HG02870 (cell line): ENCODE data around the gene ATP11B.
"Not testable (repeated sequence)": the region's sequence is repeated elsewhere in the genome, so short reads cannot be mapped to it uniquely, and the experiment has no call there.

Source experiments
- ATAC-seq: cut with Tn5 transposase; IDR thresholded peaks from one replicate; pipeline ENCODE4 v1.9.1; 2021; ENCODE audit warnings: mild to moderate bottlenecking, moderate library complexity; ENCODE audit not compliant: unreplicated experiment

ATP11B gene

DNA sequence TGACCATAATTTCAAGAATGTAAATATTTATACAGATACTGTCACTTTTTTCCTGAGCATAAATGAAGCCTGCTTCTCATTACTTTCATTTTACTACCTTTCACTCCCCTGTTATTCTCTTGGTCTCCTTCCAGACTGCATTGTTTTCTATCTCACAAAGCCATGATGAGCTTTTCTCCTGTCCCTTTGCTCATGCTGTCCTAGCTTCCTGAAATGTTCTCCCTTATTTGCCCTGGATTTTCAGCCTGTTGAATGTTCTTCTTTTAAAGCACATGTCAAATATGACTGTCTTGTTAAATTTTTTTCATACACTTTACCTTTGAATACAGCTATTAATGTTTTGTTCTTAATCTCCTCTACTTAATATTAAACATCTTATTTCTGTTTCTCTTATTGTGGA is 31.7 kb downstream of the ATP11B start:
- no peak for ATAC-seq

DNA sequence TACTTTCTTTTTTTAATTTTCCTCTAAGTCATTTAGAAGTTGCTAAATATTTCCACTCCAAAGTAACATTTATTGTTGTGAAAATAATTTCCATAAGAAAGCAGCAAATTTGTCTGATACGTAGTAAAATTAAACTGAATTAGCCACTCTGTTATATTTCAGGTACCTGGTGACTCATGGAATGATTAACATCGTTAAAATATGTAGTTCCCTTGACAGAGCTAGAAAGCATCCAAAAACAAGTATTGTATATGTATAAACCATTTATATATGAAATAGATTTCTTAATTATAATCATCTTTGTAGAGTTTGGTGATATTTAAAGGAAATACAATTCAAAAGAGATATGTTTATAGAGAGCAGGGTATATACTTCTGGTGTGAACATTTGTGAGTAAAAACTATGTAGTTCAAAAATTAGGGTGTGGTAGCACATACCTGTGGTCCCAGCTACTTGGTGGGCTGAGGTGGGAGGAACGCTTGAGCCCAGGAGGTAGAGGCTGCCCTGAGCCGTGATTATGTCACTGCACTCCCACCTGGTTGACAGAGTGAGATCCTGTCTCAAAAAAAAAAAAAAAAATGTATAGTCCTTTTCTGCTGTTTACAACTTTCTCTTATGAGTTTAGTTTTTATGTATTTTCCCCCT is 36.6 kb downstream of the ATP11B start:
- no peak for ATAC-seq

DNA sequence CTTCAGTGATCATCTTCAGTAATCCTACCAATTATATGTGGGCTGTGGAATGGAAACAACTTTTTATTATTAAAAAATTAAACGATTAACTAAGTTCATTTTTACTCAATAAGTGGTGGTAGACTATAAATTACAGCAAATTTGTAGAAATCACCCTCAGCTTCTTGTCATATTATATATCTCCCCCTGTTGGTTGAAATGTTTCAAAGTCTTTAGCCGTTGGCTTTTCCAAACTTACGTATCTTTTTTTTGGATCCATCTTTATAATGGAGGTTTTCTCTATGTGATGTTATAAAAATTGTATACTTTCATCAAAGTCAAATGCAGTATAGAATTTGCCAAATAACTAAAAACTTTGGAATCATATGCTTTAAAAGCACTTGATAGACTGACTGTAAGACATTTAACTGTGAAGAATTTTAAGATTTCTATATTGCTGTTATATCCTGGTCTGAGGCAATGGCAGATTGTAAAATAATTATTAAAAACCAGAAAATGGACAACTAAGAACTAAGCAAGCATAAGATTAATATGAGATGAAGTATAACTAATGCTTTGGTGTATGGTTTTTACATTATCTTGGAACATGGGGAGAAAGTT is 44.7 kb downstream of the ATP11B start:
- ATAC-seq: no peak

- ATAC-seq: no peak
Observed at GRCh38 chr3:182843478-182843877, 50.2 kb downstream of the ATP11B start.

DNA sequence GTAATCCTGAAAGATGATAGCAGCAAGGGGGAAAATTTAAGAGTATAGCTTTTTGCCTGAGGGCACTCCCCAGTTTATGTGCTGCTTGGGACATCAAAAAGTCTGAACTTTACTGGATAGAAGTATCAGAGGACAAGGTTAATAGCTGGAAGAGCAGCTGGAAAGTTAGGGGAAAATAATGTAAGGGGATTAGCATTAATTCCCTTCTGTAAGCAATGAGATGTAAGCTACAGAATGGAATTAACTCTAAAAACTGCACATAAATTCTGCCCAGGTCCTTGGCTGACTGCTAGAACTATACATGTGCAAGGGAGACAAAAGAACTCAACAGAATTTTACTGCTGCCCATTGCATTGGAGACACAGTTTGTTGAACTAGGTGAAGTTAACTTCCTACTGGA is 55.6 kb downstream of the ATP11B start:
- ATAC-seq: no peak

DNA sequence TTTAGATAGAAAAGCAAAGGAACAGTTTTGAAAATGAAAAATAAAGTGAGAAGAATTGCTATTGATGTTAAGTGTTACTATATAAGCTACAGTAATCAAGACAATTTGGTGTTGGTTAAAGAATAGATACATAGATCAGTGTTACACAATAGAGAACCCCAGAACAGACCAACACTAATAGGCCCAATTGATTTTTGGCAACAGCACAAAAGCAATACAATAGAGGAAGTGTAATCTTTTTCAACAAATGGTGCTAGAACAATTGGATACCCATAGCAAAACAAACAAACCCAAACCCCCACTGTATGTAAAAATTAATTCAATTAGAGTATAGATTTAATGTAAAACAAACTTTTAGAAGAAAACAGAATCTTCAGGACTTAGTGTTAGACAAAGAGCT is 61.8 kb downstream of the ATP11B start:
- no peak for ATAC-seq

DNA sequence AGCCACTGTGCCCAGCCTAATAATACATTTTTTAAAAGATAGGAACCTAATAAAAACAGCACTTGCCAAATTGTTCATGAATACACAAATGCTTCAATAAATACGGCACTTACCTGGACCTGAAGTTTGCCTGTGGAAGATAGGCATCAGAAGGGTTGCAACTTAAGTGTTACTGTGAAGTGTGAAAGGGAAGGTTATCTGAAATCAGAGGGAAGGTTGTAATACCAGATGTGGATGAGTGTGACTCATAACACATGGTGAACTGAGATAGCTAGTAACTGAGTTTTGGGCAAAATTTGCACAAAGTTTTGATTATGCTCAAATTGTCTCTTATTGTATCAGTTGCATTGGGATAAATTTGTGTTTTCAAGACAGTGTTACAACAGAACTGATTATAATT is 68.0 kb downstream of the ATP11B start:
- no peak for ATAC-seq

GRCh38 chr3:182862159-182862860 is 69.0 kb downstream of the ATP11B start:
- no peak for ATAC-seq

- no peak for ATAC-seq
Observed at GRCh38 chr3:182869059-182869458, 75.8 kb downstream of the ATP11B start.

- ATAC-seq: not testable (repeated sequence)
Observed at GRCh38 chr3:182870917-182871316, 77.6 kb downstream of the ATP11B start.

DNA sequence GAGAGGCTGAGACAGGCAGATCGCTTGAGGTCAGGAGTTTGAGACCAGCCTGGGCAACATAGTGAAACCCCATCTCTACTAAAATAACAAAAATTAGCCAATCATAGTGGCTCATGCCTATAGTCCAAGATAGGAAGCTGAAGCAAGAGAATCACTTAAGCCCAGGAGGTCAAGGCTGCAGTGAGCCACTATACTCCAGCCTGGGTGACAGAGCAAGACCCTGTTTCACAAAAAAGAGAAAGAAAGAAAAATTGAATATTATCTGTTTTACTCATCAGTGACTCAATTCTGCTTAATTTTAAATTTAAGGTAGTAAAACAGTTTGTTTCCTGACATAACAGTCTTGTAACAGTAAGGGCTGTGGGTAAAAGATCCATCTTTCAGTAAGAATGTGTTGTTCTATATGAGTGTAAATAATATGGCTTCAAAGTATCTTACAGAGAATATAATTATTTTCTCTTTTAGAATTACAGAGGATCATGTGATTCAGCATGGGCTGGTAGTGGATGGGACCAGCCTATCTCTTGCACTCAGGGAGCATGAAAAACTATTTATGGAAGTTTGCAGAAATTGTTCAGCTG is 85.8 kb downstream of the ATP11B start:
- no peak for ATAC-seq

GRCh38 chr3:182886497-182886896 is 93.2 kb downstream of the ATP11B start:
- ATAC-seq: no peak

- no peak for ATAC-seq
Observed at GRCh38 chr3:182889948-182890629, 96.8 kb downstream of the ATP11B start.

DNA sequence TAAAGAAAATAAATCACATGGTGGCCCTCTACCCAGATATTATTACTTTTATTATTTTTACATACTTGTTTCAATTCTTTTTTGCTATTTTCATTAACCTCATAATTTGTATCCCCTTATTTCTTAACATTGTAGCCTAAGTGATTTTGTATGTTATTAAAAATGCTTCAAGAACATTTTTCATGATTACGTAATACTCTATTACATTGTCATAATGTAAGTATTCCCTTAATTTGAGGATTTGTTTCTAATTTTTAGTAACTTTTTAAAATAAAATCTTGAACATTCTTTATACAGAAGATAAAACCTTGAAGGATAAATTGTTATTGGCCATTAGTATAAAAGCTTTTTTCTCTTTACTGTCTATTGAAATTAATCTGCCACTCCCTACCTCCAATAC is 98.1 kb downstream of the ATP11B start:
- ATAC-seq: no peak

DNA sequence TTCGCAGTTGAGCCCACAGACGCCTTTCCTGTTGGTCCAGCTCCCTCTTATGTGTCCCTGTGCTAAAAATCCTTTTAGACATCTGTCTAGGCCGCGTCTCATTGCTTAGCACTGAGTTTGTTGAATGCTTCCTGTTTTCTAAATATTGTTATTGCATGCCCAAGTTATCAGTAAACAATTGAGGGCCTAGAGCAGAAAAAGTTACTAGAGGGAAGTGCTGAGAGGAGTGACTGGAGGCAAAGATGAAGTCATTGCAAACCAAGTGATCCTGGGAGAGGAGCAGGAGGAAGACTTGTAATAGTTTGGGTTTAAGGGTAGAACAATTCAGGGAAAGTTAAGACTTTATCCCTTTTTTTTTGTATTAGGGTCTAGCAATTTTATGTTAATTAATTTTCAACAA is 98.9 kb downstream of the ATP11B start:
- no peak for ATAC-seq

GRCh38 chr3:182895513-182896112 is 102.3 kb downstream of the ATP11B start:
- ATAC-seq: no peak

DNA sequence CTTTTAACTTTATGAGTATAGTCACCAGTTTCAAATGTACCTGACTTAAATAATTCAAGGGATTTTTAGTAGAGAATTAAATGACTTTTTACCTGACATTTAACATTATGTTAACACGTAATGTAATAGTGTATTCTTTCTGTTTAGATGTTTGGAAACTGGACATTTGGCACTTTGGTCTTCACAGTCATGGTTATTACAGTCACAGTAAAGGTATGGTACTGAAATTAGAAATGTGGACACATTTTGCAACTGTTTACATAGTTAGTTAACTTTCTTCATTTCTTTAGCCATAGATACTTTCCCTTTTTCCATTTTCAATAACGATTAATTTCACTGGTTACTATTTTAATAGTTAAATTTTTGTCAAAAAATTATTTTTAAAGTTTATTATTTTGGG is 103.2 kb downstream of the ATP11B start:
- ATAC-seq: no peak

GRCh38 chr3:182902236-182902635 is 108.9 kb downstream of the ATP11B start:
- ATAC-seq: no peak

DNA sequence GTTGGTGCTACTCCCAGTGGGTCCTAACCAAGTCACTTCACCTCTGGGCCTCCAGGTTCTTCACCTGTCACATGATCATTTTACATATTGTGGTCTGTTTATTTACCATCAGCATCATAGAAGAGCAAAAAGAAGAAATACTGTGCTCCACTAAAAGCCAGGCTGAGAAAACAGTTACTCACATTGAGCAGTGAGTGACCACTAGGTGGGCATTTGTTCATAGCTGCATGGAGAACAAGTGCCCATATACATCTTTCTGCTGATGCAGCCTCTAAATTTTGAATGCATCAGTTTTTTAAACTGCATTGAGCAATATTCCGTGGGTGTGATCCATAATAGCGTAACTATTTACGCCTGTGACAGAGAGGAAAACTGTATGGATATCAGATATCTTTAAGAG is 110.9 kb downstream of the ATP11B start:
- ATAC-seq: no peak

GRCh38 chr3:182905623-182906022 is 112.3 kb downstream of the ATP11B start:
- ATAC-seq: peak; percentile 42

GRCh38 chr3:182906036-182906435 is 112.7 kb downstream of the ATP11B start:
- peak; percentile 63 for ATAC-seq
